ENCODE data around the gene PERM1.

GRCh38 chr1:936348-937264 lies 45.3 kb downstream of the PERM1 start:
- no peak for TF ChIP-seq CTCF (IDR thresholded peaks at IDR 0.05)
- no peak for TF ChIP-seq EZH2 (IDR thresholded peaks at IDR 0.05; ENCODE audit: borderline replicate concordance, insufficient read depth, low read depth, low read length, poor library complexity, severe bottlenecking)
